GM18868 (cell line): ENCODE measurements around the gene RAX2.
A peak's percentile ranks its signal among the peaks of the same experiment; 100 is the strongest.
"Not testable (repeated sequence)": the region's sequence is repeated elsewhere in the genome, so short reads cannot be mapped to it uniquely, and the experiment has no call there.

Source experiments
- ATAC-seq: cut with Tn5 transposase; IDR thresholded peaks from one replicate; pipeline ENCODE4 v1.9.1; 2021; ENCODE audit warnings: mild to moderate bottlenecking, moderate library complexity; ENCODE audit not compliant: unreplicated experiment

RAX2 gene

GRCh38 chr19:3778899-3779723 is 7.1 kb upstream of the RAX2 start:
- no peak for ATAC-seq

GRCh38 chr19:3778104-3778867 is 6.3 kb upstream of the RAX2 start:
- no peak for ATAC-seq

DNA sequence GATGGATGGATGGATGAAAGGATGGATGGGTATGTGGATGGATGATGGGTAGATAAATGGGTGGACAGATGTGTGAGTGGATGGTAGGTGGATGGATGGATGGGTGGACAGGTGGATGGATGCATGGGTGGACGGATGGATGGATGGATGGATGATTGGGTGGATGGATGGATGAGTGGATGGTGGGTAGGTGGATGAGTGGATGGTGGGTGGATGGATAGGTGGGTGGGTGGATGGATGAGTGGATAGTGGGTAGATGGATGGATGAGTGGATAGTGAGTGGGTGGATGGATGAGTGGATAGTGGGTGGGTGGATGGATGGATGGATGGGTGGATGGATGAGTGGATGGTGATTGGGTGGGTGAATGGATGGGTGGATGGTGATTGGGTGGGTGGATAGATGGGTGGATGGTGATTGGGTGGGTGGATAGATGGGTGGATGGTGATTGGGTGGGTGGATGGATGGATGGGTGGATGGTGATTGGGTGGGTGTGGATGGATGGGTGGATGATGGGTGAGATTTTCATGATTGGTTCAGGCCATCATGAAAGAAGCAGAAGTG is 4.5 kb upstream of the RAX2 start:
- no peak for ATAC-seq

DNA sequence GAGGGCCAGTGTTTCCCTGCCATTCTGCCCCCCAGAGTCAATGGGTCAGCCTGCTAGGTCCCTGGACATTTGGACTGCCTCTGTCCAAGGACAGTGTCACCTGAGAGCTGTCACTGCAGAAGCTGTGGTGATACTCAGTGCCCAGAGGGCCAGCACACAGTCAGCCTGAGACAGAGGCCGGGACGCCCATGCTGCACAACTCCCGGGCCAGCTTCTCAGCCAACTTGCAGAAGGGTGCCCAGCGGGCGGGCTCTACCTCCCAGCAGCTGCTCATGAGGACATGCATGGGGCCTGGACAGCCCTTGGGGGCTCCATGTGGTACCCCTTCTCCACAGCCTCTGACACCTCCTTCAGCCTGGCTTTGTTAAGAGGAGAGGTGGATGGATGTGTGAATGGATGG is 3.8 kb upstream of the RAX2 start:
- ATAC-seq, result no peak

DNA sequence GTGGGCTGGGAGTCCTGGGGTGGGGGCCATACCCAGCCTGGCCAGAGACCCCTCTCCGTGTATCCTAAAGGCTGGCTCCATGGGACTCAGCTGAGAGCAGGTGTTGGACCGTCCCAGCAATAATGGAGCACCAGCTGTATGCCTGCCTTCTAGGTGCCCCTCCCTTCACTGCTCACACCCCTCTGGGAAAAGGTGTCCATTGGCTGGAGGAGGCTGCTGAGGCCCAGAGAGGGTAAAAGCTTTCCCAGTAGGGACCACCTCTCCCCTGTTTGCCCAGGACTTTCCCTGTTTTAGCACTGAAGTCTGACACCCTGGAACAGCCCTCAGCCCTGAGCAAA is 3.3 kb upstream of the RAX2 start:
- no peak for ATAC-seq

DNA sequence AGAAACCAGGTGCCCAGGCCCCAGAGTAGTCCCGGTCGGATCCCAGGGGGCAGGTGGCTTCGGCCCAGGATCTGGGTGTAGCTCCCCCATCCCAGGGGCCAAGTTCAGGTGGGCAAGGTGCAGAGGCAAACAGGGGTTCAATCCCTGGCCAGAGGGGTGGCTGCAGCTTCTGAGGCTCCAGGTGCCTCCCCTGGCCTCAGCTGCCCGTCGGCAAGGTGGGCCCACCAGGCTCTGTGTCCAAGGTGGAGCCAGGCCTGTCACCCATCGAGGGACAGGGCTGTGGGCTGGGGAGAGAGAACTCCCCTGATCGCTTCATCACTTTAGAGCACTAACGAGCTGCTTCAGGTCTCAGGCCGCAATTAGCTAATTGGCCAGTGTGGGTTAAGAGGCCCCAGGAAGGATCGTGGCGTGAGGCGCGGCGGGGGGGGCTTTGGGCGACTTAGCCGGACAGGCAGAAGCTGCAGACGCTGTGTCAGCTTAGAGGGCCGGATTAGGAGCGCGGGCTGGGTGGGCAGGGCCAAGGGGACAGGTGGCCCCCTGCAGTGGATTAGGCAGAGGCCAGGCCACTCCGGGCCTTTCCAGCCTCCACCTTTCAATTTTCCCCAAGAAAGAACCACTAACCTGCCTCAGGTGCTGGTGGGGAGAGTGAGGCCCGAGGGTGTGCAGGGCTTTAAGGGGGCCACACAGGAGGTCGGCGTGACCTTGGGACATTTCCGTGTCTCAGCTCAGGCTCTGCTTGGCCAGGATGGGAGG is 2.8 kb upstream of the RAX2 start:
- ATAC-seq, result no peak

GRCh38 chr19:3773814-3774515 is 1.9 kb upstream of the RAX2 start:
- ATAC-seq, result no peak

DNA sequence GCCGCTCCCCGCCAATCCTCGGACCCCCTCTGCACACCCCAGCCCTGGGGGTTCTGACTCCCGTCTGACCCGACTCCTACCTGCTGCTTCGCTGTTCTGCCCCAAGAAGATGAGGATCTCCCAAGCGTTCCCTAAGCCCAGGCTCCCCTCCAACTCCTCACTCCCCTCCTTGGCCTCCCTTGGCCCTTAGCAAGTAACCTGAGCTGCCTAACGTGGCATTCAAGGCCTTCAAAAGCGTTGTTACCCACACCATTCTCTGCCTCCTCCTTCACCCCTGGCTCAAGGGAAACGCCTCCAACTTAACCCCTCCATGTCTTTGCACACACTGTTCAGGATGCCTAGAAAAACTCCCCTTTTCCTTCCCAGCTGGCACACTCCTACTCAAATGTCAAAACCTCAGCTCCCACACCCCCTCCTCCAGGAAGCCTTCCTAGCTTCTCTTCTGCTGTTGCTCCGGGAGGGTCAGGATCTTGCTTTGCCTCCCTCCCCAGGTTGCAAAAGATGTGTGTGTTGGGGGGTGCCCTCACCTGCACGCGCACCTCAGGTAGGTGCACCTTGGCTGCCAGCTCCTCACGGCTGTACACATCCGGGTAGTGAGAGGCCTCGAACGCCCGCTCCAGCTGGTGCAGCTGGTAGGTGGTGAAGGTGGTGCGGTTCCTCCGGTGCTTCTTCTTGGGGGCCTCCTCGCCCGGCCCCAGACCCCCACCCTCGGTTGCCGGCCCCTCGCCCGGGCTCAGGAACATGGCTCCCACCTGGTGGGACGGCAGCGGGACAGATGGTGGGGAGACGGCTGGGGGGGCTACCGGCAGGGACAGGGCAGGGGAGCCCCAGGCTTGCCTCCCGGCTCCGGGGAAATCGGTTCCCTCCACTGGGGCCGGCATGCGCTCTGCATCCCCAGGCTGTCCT is 775 bp downstream of the RAX2 start:
- no peak for ATAC-seq

DNA sequence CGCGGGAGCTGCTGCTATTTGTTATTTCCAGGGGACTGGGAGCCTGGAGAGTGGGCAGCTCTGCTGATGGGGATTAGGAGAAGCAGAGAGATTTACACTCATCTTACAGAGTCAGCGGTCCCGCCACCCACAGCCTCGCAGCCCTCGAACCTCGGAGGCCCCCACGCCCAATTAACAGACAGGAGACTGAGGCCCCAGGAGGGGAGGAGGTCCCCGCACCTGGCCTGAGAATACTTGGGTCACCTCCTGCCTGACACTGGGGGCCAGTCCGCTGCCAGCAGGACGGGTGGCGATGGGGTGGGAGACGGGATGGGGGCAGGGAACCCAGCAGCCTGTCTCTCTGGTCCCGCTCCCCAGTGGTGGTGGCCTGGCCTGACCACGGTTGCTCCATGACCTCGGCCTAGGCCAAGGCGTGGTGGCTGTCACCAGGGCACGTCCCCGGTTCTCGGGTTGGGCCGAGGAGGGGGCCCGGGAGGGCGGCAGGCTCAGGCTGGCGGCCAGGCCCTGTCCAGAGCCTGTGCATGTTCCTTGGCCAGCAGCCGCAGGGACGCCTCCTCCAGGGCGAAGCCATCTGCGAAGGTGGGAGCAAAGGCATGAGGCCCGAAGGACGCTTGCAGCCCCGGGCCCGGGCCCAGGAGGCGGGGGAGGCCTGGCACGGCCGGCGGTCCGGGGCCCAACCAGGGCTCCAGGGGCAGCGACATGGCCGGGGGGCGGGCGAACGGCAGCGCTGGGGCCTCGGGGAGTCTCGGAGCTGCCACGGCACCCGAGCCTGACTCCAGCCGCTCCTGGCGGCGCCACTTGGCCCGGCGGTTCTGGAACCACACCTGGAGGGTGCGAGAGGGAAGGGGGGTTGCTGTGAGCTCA is 1.7 kb downstream of the RAX2 start:
- ATAC-seq, result no peak

DNA sequence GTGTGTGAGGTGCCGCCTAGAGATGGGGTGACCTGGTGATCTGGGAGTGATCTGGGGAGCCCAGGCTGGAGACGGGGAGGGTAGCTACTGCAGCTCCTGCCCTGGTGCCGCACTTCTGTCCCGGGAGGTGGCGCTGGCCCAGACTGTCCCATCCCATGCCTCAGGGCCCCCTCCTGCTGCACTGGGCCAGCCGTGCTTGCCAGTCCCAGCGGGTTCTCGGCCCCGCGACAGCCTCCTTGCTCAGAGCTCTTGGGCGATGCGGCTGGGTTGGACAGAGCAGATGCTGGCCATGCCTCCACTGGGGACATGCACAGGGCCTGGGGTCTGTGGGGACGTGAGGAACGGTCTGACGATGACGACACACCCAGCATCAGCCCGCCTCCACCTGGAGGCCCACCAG is 2.5 kb downstream of the RAX2 start:
- ATAC-seq, result no peak

- ATAC-seq, result no peak
Measured at GRCh38 chr19:3768748-3769099, 3.3 kb downstream of the RAX2 start.

GRCh38 chr19:3768015-3768747 is 3.8 kb downstream of the RAX2 start:
- ATAC-seq, result no peak

DNA sequence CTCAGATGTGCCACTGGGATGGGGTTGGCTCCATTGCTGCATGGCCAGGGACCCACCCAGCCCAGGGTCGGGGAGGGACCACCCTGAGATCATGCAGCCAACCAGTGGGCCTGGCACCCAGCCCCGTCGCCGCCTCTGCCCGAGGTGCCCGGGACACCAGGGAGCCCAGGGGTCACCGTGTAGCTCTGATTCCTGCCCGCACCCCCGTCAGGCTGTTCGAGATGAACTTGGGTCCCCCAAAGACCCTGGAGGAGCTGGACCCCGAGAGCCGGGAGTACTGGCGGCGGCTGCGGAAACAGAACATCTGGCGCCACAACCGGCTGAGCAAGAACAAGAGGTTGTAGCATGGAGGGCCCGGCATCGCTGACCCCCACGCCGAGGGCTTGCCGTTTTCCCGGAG is 5.0 kb downstream of the RAX2 start:
- ATAC-seq, result no peak

- no peak for ATAC-seq
Measured at GRCh38 chr19:3766520-3766919, 5.5 kb downstream of the RAX2 start.

- not testable (repeated sequence) for ATAC-seq
Measured at GRCh38 chr19:3765757-3766156, 6.3 kb downstream of the RAX2 start.

DNA sequence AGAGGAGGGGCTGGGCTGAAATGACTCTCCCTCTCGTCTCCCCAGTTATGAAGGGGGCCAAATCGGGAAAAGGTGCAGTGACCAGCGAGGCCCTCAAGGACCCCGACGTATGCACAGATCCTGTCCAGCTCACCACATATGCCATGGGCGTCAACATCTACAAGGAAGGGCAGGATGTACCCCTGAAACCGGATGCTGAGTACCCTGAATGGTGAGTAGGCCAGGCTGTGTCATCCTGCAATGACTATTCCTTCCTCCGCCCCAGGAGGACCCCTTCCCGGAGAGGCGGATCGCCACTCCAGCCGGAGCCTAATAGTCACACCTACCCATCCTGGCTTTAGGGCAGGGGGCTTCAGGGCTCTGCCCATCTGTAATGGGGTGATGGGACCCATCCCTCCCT is 6.9 kb downstream of the RAX2 start:
- no peak for ATAC-seq

GRCh38 chr19:3762501-3763459 is 9.2 kb downstream of the RAX2 start, which contains the start of gene MRPL54:
Gene MRPL54 (plus strand): TSS chr19:3762682. CDS start chr19:3762701, 19 bp downstream.
- ATAC-seq, result peak; percentile 72
